GM12878 (cell line): ENCODE measurements around the gene TBKBP1. TPM values are rescaled to one million over a fixed set of nuclear protein-coding genes. Genes with fewer than 3 reads are reported as not detected.

Experiments
- ATAC-seq: fragments of 200-7000 bp; cut with Tn5 transposase; 3 replicates; pipeline ENCODE4 v1.9.1; 2020; ENCODE audit warnings: mild to moderate bottlenecking, moderate library complexity
- BruUV-seq: library from RNA; stranded (reverse); fragments of 400-500 nt; replicated peaks from 2 replicates; lab custom pipeline; 2021; lab: Mats Ljungman, UMichigan
- CTCF ChIA-PET: fragments of 300-600 bp; sonication (Branson Sonifier 250); formaldehyde crosslinking; extraction: SDS; loops from one replicate; lab custom pipeline; 2021; ENCODE audit warnings: inconsistent platforms; lab: Yijun Ruan, JAX
- POLR2A ChIA-PET: fragments of 350-600 bp; formaldehyde crosslinking; extraction: SDS; loops from one replicate; lab custom pipeline; 2021; ENCODE audit warnings: inconsistent platforms; lab: Charles Lee
- RAD21 ChIA-PET: fragments of 300-600 bp; sonication (Branson Sonifier 250); formaldehyde crosslinking; loops from one replicate; lab custom pipeline; 2023; ENCODE audit warnings: antibody characterized with exemption; ENCODE audit not compliant: unreplicated experiment; lab: Charles Lee
- SMC1A ChIA-PET: fragments of 300-600 bp; sonication (Branson Sonifier 250); formaldehyde crosslinking; loops from one replicate; lab custom pipeline; 2023; ENCODE audit not compliant: unreplicated experiment, uncharacterized antibody; lab: Charles Lee
- DNase-seq: peaks from one replicate; pipeline ENCODE4 v3.0.0-alpha.2; 2011; ENCODE audit warnings: low read depth, low spot score
- FAIRE-seq: peaks from 3 replicates; lab custom pipeline; 2011; peaks lifted over from hg19 to GRCh38; lab: Jason Lieb, UNC
- H2AFZ ChIP-seq: 2 replicates; pipeline ENCODE4 v1.6.0; 2011; ENCODE audit warnings: low read depth, low read length, control low read depth; ENCODE audit not compliant: control insufficient read depth
- H3K27ac ChIP-seq: 2 replicates; pipeline ENCODE4 v1.5.1; 2011; ENCODE audit warnings: control low read depth; ENCODE audit not compliant: control insufficient read depth, insufficient read depth
- H3K27me3 ChIP-seq, 2 experiments: replicated peaks in 1 of 2; 2 replicates each; pipeline versions ENCODE4 v1.6.0 to v1.6.1; 2011; ENCODE audit warnings: low read length in 1 of 2; ENCODE audit not compliant: control insufficient read depth in 2 of 2, insufficient read depth in 2 of 2
- H3K36me3 ChIP-seq, 2 experiments: 2 replicates each; pipeline ENCODE4 v1.5.1; 2011; ENCODE audit warnings: low read length in 1 of 2; ENCODE audit not compliant: control insufficient read depth in 2 of 2, insufficient read depth in 2 of 2
- H3K4me1 ChIP-seq: 2 replicates; pipeline ENCODE4 v1.6.1; 2011; ENCODE audit warnings: mild to moderate bottlenecking, low read length, moderate library complexity, mixed read lengths; ENCODE audit not compliant: control insufficient read depth, insufficient read depth
- H3K4me2 ChIP-seq: 2 replicates; pipeline ENCODE4 v1.6.0; 2011; ENCODE audit warnings: control low read depth; ENCODE audit not compliant: control insufficient read depth, insufficient read depth
- H3K4me3 ChIP-seq: fragments of 200-600 bp; sonication (generic); 2 replicates; pipeline ENCODE4 v1.5.1; 2016
- H3K79me2 ChIP-seq: 2 replicates; pipeline ENCODE4 v1.6.0; 2011; ENCODE audit warnings: low read length; ENCODE audit not compliant: control insufficient read depth, insufficient read depth
- H3K9ac ChIP-seq: 2 replicates; pipeline ENCODE4 v1.8.0; 2011; ENCODE audit warnings: low read length, control low read depth, mixed read lengths; ENCODE audit not compliant: control insufficient read depth, insufficient read depth
- H3K9me3 ChIP-seq: replicated peaks from 3 replicates; pipeline ENCODE4 v1.5.1; 2011; ENCODE audit warnings: mild to moderate bottlenecking, low read length; ENCODE audit not compliant: control insufficient read depth, insufficient read depth
- H4K20me1 ChIP-seq: 2 replicates; pipeline ENCODE4 v1.6.0; 2011; ENCODE audit not compliant: control insufficient read depth, insufficient read depth
- BRCA1 ChIP-seq: IDR thresholded peaks from 2 replicates; pipeline ENCODE4 v1.6.1; 2011; ENCODE audit warnings: low read depth, low read length, improper control_type of control experiment
- CBX5 ChIP-seq: sonication (generic); IDR thresholded peaks from 2 replicates; pipeline ENCODE4 v1.6.1; 2016; ENCODE audit warnings: low read depth, moderate library complexity, mild to moderate bottlenecking, inconsistent platforms
- CTCF ChIP-seq, 3 experiments: IDR thresholded peaks in 2 of 3; conservative IDR thresholded peaks in 1 of 3; 2 replicates each; pipeline ENCODE4 v1.5.1; 2011; ENCODE audit warnings: low read depth in 3 of 3, low read length in 3 of 3, mild to moderate bottlenecking in 3 of 3, control low read depth in 2 of 3, moderate library complexity in 2 of 3, inconsistent platforms in 1 of 3, mixed read lengths in 1 of 3; ENCODE audit not compliant: control insufficient read depth in 2 of 3, insufficient read depth in 1 of 3; ENCODE audit errors: extremely low read depth in 1 of 3
- DPF2 ChIP-seq: fragments of 450-650 bp; IDR thresholded peaks from 2 replicates; pipeline ENCODE4 v1.6.1; 2017; ENCODE audit warnings: mild to moderate bottlenecking
- EGR1 ChIP-seq, 2 experiments: IDR thresholded peaks; 1 replicate in 1 of 2; 2 replicates in 1 of 2; pipeline ENCODE4 v1.6.1; 2011 to 2012; ENCODE audit warnings: low read depth in 2 of 2, low read length in 2 of 2, borderline replicate concordance in 1 of 2, mild to moderate bottlenecking in 1 of 2, moderate library complexity in 1 of 2
- HDAC2 ChIP-seq: fragments of 200-600 bp; sonication (generic); IDR thresholded peaks from 2 replicates; pipeline ENCODE4 v1.6.1; 2017
- IKZF1 ChIP-seq: fragments of 450-650 bp; conservative IDR thresholded peaks from 2 replicates; pipeline ENCODE4 v1.6.1; 2017; ENCODE audit warnings: antibody characterized with exemption, mild to moderate bottlenecking
- JUNB ChIP-seq: IDR thresholded peaks from 2 replicates; pipeline ENCODE4 v1.6.1; 2016; ENCODE audit warnings: antibody characterized with exemption, mild to moderate bottlenecking
- LARP7 ChIP-seq: fragments of 450-650 bp; IDR thresholded peaks from 2 replicates; pipeline ENCODE4 v1.6.1; 2017; ENCODE audit warnings: mild to moderate bottlenecking
- MEF2A ChIP-seq: IDR thresholded peaks from 2 replicates; pipeline ENCODE4 v1.6.1; 2011; ENCODE audit warnings: low read depth, mild to moderate bottlenecking, low read length, moderate library complexity; ENCODE audit not compliant: insufficient read depth
- RAD21 ChIP-seq: IDR thresholded peaks from 2 replicates; pipeline ENCODE4 v1.6.1; 2011; ENCODE audit warnings: mild to moderate bottlenecking, low read depth, low read length, moderate library complexity; ENCODE audit not compliant: insufficient read depth
- RB1 ChIP-seq: fragments of 450-650 bp; formaldehyde crosslinking; IDR thresholded peaks from 2 replicates; pipeline ENCODE4 v1.6.1; 2017; ENCODE audit warnings: mild to moderate bottlenecking, borderline replicate concordance
- RBBP5 ChIP-seq: fragments of 200-600 bp; sonication (generic); conservative IDR thresholded peaks from 2 replicates; pipeline ENCODE4 v1.6.1; 2016
- SIX5 ChIP-seq: IDR thresholded peaks from 2 replicates; pipeline ENCODE4 v1.6.1; 2011; ENCODE audit warnings: mild to moderate bottlenecking, low read depth, low read length, moderate library complexity; ENCODE audit not compliant: severe bottlenecking
- SRF ChIP-seq, 2 experiments: IDR thresholded peaks; 2 replicates each; pipeline ENCODE4 v1.6.1; 2011; ENCODE audit warnings: low read depth in 2 of 2, low read length in 2 of 2, mild to moderate bottlenecking in 1 of 2, moderate library complexity in 1 of 2
- TBL1XR1 ChIP-seq: IDR thresholded peaks from 2 replicates; pipeline ENCODE4 v1.6.1; 2012; ENCODE audit warnings: low read depth, low read length, improper control_type of control experiment
- TCF12 ChIP-seq: IDR thresholded peaks from 2 replicates; pipeline ENCODE4 v1.6.1; 2011; ENCODE audit warnings: low read depth, mild to moderate bottlenecking, low read length
- ZBTB11 ChIP-seq: fragments of 450-650 bp; formaldehyde crosslinking; IDR thresholded peaks from 2 replicates; pipeline ENCODE4 v1.5.0; 2022; ENCODE audit warnings: mild to moderate bottlenecking, missing genetic modification characterization
- WGBS: methylation state at CpG from one replicate; pipeline ENCODE4 v1.1.6; 2016; ENCODE audit warnings: low lambda C conversion rate; ENCODE audit not compliant: insufficient replicate concordance, insufficient coverage; ENCODE audit errors: missing lambda C conversion rate; 5-methylcytosine and 5-hydroxymethylcytosine counted together
- in situ Hi-C: fragments of 300-500 bp; cut with MboI; formaldehyde crosslinking; loops from 9 replicates; pipeline ENCODE4 v1.14.3; 2018; ENCODE audit warnings: mixed read lengths
- intact Hi-C: fragments of 100-400 bp; cut with micrococcal nuclease; formaldehyde crosslinking; loops from one replicate; pipeline ENCODE4 v1.14.2; 2022; ENCODE audit not compliant: unreplicated experiment
- polyA plus RNA-seq, 11 experiments: library from polyadenylated mRNA; depleted of rRNA in 4 of 11; unstranded in 6 of 11; stranded (reverse) in 5 of 11; fragments of >200 nt; fragmentation: Nextera tagmentation in 4 of 11; fragmentation: Illumina TruSeq in 1 of 11; extraction: Ambion mirVana in 4 of 11; extraction: Trizol in 1 of 11; gene quantifications; 1 replicate in 1 of 11; 2 replicates in 10 of 11; pipeline versions ENCODE4 v1.2.1 to v1.2.3, GENCODE V29; 2011 to 2016; ENCODE audit warnings: inconsistent platforms in 2 of 11, missing spikeins in 2 of 11, low read depth in 1 of 11
- total RNA-seq, 4 experiments: library from RNA; depleted of rRNA in 3 of 4; stranded (reverse); fragments of >200 nt in 3 of 4; fragmentation: Illumina TruSeq in 1 of 4; extraction: Trizol in 1 of 4; gene quantifications; 2 replicates each; pipeline versions ENCODE4 v1.2.1 to v1.2.3, GENCODE V29; 2013 to 2021

Gene TBKBP1
- total and polyA plus RNA-seq, 10 of the 15 experiments (the other 5 are each of a cell fraction or from before 2014, with no cell fraction given): 0.11 to 2.7 (median 0.74) TPM; not detected in 3

GRCh38 chr17:47742319-47743181, 48.6 kb downstream of the TBKBP1 start:
- Histone ChIP-seq H4K20me1 (no peaks in the 10 kb centered on the region), H3K4me3 (no peak overlapping the region), H3K27ac (no peak overlapping the region), H3K9ac (no peak overlapping the region), H2AFZ (no peak overlapping the region), H3K9me3 (no peaks in the 10 kb centered on the region), H3K79me2 (peaks cover 14% of the 10 kb centered on the region), H3K36me3 (peaks cover 2 to 11% of the 10 kb centered on the region in 2 experiments; a peak in 3 of 4 replicates), H3K4me1 (peaks cover 18% of the 10 kb centered on the region), H3K4me2 (no peak overlapping the region), H3K27me3 (no peaks in the 10 kb centered on the region)
- DNase-seq (no peak), FAIRE-seq (no peak), ATAC-seq (peak; percentile 85)
- ChIA-PET RAD21 (interaction anchor here (0.8 to 5.9 kb wide), 5 partner anchors 10 to 81 kb away, joined by 3 to 74 read pairs (median 6); partner anchors contain the start of gene TBX21), POLR2A (interaction anchor here (0.6 to 0.8 kb wide), 2 partner anchors 46 to 1009 kb away, joined by 3 to 4 read pairs; no protein-coding TSS in a partner anchor), CTCF (interaction anchor here (0.9 to 17.1 kb wide), 13 partner anchors 10 to 378 kb away, joined by 3 to 242 read pairs (median 4); partner anchors contain the start of genes SCRN2 and TBX21), SMC1A (interaction anchor here (0.5 to 3.9 kb wide), 10 partner anchors 9 to 78 kb away, joined by 3 to 17 read pairs (median 6); partner anchors contain the start of gene TBX21)
- in situ Hi-C loops (no loop called here), intact Hi-C loops (loop anchor here (1.0 kb wide), 1 partner anchor 43 kb away; no protein-coding TSS in a partner anchor)
- BruUV-seq: no TSS peak
- WGBS: 21% methylated on average over 24 of the region's 26 CpGs
- TF ChIP-seq RB1 (no peak), JUNB (no peak), MEF2A (no peak), DPF2 (no peak), BRCA1 (no peak), ZBTB11 (no peak), RAD21 (peak; percentile 66), HDAC2 (no peak), LARP7 (no peak), CTCF (IDR thresholded peaks at IDR 0.05 in 2 of 3, conservative IDR thresholded peaks at IDR 0.05 in 1 of 3; ENCODE audit: control insufficient read depth in 2 of 3, extremely low read depth in 1 of 3, insufficient read depth in 1 of 3, low read depth in 3 of 3, low read length in 3 of 3) (peak; percentile 46 to 59 (median 55)), RBBP5 (no peak), SRF (IDR thresholded peaks at IDR 0.05; ENCODE audit: low read depth in 2 of 2, low read length in 2 of 2) (no peak), SIX5 (no peak), CBX5 (no peak), EGR1 (IDR thresholded peaks at IDR 0.05; ENCODE audit: borderline replicate concordance in 1 of 2, low read depth in 2 of 2, low read length in 2 of 2) (peak in 1 of 2 experiments; percentile 46; a peak in 1 of 3 replicates), IKZF1 (0 out of 2 replicates have a peak, but pooled peaks have one; percentile 13), TCF12 (0 out of 2 replicates have a peak, but pooled peaks have one; percentile 14), TBL1XR1 (no peak)
